Osteoblast (primary cell): ENCODE measurements around the gene TMEM255B. TPM values are rescaled to one million over a fixed set of nuclear protein-coding genes. Genes with fewer than 3 reads are reported as not detected.

ENCODE experiments used
- DNase-seq: peaks from one replicate; pipeline ENCODE4 v3.0.0; 2011; ENCODE audit warnings: low spot score, mixed read lengths; ENCODE audit not compliant: insufficient read length; ENCODE audit errors: missing footprints
- H2AFZ ChIP-seq: 2 replicates; pipeline ENCODE4 v1.6.0; 2011; ENCODE audit warnings: mild to moderate bottlenecking, low read length
- H3K27ac ChIP-seq: 2 replicates; pipeline ENCODE4 v1.5.1; 2011; ENCODE audit warnings: mild to moderate bottlenecking, low read depth, low read length, moderate library complexity
- H3K27me3 ChIP-seq: 2 replicates; pipeline ENCODE4 v1.6.0; 2012; ENCODE audit warnings: mild to moderate bottlenecking, control low read depth, inconsistent platforms, low read length, moderate library complexity; ENCODE audit not compliant: insufficient read depth
- H3K36me3 ChIP-seq: 2 replicates; pipeline ENCODE4 v1.5.1; 2011; ENCODE audit warnings: mild to moderate bottlenecking, low read length, control low read depth, moderate library complexity; ENCODE audit not compliant: insufficient read depth
- H3K4me1 ChIP-seq: 2 replicates; pipeline ENCODE4 v1.5.1; 2011; ENCODE audit warnings: mild to moderate bottlenecking, low read length, control low read depth, moderate library complexity; ENCODE audit not compliant: insufficient read depth
- H3K4me2 ChIP-seq: 2 replicates; pipeline ENCODE4 v1.6.0; 2011; ENCODE audit warnings: mild to moderate bottlenecking, low read length; ENCODE audit not compliant: insufficient read depth
- H3K4me3 ChIP-seq: fragments of 200-600 bp; sonication (generic); 3 replicates; pipeline ENCODE4 v1.5.1; 2012; ENCODE audit warnings: mild to moderate bottlenecking, low read length, inconsistent platforms; ENCODE audit not compliant: insufficient read depth
- H3K79me2 ChIP-seq: 2 replicates; pipeline ENCODE4 v1.6.0; 2012; ENCODE audit warnings: mild to moderate bottlenecking, low read length, control low read depth, inconsistent platforms; ENCODE audit not compliant: insufficient read depth
- H3K9me3 ChIP-seq: 2 replicates; pipeline ENCODE4 v1.5.1; 2011; ENCODE audit warnings: low read depth, low read length, control low read depth
- H4K20me1 ChIP-seq: 2 replicates; pipeline ENCODE4 v1.6.0; 2012; ENCODE audit warnings: mild to moderate bottlenecking, low read length, control low read depth; ENCODE audit not compliant: insufficient read depth
- CTCF ChIP-seq: IDR thresholded peaks from 2 replicates; pipeline ENCODE4 v1.5.1; 2011; ENCODE audit warnings: mild to moderate bottlenecking, low read depth, low read length, moderate library complexity; ENCODE audit errors: extremely low read depth
- total RNA-seq: library from RNA; depleted of rRNA; stranded (reverse); fragments of >200 nt; gene quantifications from 2 replicates; pipeline ENCODE4 v1.2.3, GENCODE V29; 2012

TMEM255B gene
- total RNA-seq, 1 donor, result 1.8 TPM

GRCh38 chr13:113857531-113858195 lies 98.6 kb downstream of the TMEM255B start:
- DNase-seq, result peak; percentile 50

GRCh38 chr13:113859311-113860050 lies 100.5 kb downstream of the TMEM255B start:
- TF ChIP-seq CTCF, result no peak

More at GRCh38 chr13:113857531-113858195, 98.6 kb downstream of the TMEM255B start:
- Histone ChIP-seq H3K27me3 (no peaks in the 10 kb centered on the region), H2AFZ (no peak overlapping the region), H3K9me3 (no peaks in the 10 kb centered on the region), H3K4me3 (no peak overlapping the region), H3K27ac (peak overlapping the region; percentile 29), H3K4me2 (peak overlapping the region; percentile 33), H4K20me1 (peaks cover 99% of the 10 kb centered on the region), H3K79me2 (peaks cover 100% of the 10 kb centered on the region), H3K36me3 (peaks cover 59% of the 10 kb centered on the region), H3K4me1 (peaks cover 71% of the 10 kb centered on the region)
- no peak for TF ChIP-seq CTCF

GRCh38 chr13:113860051-113860664 lies 101.1 kb downstream of the TMEM255B start:
- H3K27ac ChIP-seq, result no peak overlapping the region

More at GRCh38 chr13:113859311-113860050, 100.5 kb downstream of the TMEM255B start:
- no peak overlapping the region for H3K4me2 ChIP-seq
- peaks cover 45% of the 10 kb centered on the region for H3K36me3 ChIP-seq
- peaks cover 61% of the 10 kb centered on the region for H3K4me1 ChIP-seq
- no peaks in the 10 kb centered on the region for H3K27me3 ChIP-seq
- peaks cover 97% of the 10 kb centered on the region for H3K79me2 ChIP-seq
- peak; percentile 43 for DNase-seq
- H2AFZ ChIP-seq, result no peak overlapping the region
- peaks cover 81% of the 10 kb centered on the region for H4K20me1 ChIP-seq
- H3K27ac ChIP-seq, result no peak overlapping the region
- H3K9me3 ChIP-seq, result no peaks in the 10 kb centered on the region
- peak overlapping the region; percentile 78 for H3K4me3 ChIP-seq

More at GRCh38 chr13:113860051-113860664, 101.1 kb downstream of the TMEM255B start:
- Histone ChIP-seq H3K9me3 (no peaks in the 10 kb centered on the region), H2AFZ (no peak overlapping the region), H3K4me1 (peaks cover 56% of the 10 kb centered on the region), H3K27me3 (no peaks in the 10 kb centered on the region), H3K79me2 (peaks cover 92% of the 10 kb centered on the region), H3K4me3 (peak overlapping the region; percentile 78), H4K20me1 (peaks cover 74% of the 10 kb centered on the region), H3K36me3 (peaks cover 45% of the 10 kb centered on the region), H3K4me2 (peak overlapping the region; percentile 37)
- DNase-seq, result no peak
- TF ChIP-seq CTCF, result no peak
